ENCODE results near the gene CRTC1.

DNA sequence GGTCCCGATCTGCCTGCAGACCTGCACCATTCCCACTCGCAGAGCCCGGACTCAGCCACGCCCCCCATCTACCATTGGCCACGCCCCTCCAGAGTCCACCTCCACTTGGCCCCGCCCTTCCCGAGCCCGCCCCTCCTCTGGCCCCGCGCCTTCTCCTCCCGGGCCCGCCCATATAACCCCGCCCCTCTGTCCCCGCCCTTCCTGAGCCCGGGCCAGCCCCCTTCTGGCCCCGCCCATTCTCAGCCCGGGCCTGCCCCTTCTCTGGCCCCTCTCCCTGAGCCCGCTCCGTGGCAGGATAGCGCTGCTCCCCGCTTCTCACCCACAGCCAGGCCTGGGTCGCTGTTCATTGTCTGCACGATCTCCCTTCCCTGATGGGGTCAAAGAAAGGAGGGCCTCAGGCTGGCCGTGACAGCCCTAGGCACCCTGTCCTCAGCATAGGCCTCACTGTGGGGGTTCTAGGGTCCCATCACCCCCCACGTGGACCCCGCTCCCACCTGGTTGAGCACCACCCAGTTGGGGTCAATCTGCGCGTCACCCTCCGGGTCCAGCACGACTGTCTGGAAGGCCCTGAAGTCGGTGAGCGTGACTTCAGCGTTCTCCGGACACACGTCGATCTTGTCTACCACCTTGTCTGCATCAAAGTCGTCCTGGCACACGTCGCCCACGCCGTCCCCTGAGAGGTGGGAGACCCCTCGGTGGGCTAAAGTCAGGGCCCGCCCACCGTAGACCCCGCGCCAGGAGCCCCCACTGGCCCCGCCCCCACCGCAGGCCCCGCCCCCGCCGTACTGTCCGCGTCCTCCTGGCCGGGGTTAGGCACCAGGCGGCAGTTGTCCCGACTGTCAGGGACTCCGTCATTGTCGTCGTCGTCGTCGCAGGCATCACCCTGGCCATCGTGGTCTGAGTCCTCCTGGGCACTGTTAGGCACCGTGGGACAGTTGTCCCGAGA lies 102.0 kb downstream of the CRTC1 start:
- TF ChIP-seq, protein P1, sequence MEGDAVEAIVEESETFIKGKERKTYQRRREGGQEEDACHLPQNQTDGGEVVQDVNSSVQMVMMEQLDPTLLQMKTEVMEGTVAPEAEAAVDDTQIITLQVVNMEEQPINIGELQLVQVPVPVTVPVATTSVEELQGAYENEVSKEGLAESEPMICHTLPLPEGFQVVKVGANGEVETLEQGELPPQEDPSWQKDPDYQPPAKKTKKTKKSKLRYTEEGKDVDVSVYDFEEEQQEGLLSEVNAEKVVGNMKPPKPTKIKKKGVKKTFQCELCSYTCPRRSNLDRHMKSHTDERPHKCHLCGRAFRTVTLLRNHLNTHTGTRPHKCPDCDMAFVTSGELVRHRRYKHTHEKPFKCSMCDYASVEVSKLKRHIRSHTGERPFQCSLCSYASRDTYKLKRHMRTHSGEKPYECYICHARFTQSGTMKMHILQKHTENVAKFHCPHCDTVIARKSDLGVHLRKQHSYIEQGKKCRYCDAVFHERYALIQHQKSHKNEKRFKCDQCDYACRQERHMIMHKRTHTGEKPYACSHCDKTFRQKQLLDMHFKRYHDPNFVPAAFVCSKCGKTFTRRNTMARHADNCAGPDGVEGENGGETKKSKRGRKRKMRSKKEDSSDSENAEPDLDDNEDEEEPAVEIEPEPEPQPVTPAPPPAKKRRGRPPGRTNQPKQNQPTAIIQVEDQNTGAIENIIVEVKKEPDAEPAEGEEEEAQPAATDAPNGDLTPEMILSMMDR (IDR thresholded peaks at IDR 0.05) = no peak
- no peak for TF ChIP-seq EP300 (IDR thresholded peaks at IDR 0.05)
- no peak for TF ChIP-seq POLR2AphosphoS5 (IDR thresholded peaks at IDR 0.05)
- no peak for TF ChIP-seq POLR2A (IDR thresholded peaks at IDR 0.05)

Measured in gastroesophageal sphincter (tissue), 3 donors.